T-helper 1 cell (primary cell): Measurements from ENCODE around the gene ANXA3.
"Not testable (repeated sequence)": the region's sequence is repeated elsewhere in the genome, so short reads cannot be mapped to it uniquely, and the experiment has no call there.

Source experiments
- DNase-seq, 5 donors: peaks; one replicate each; pipeline ENCODE4 v3.0.0-alpha.2; 2012 to 2020
- total RNA-seq, 4 donors: gene quantifications; one replicate each; lab custom pipeline; 2026; lab: John Stamatoyannopoulos, UW

Gene ANXA3
- total RNA-seq, result 0 reads per million in 4 donors

DNA sequence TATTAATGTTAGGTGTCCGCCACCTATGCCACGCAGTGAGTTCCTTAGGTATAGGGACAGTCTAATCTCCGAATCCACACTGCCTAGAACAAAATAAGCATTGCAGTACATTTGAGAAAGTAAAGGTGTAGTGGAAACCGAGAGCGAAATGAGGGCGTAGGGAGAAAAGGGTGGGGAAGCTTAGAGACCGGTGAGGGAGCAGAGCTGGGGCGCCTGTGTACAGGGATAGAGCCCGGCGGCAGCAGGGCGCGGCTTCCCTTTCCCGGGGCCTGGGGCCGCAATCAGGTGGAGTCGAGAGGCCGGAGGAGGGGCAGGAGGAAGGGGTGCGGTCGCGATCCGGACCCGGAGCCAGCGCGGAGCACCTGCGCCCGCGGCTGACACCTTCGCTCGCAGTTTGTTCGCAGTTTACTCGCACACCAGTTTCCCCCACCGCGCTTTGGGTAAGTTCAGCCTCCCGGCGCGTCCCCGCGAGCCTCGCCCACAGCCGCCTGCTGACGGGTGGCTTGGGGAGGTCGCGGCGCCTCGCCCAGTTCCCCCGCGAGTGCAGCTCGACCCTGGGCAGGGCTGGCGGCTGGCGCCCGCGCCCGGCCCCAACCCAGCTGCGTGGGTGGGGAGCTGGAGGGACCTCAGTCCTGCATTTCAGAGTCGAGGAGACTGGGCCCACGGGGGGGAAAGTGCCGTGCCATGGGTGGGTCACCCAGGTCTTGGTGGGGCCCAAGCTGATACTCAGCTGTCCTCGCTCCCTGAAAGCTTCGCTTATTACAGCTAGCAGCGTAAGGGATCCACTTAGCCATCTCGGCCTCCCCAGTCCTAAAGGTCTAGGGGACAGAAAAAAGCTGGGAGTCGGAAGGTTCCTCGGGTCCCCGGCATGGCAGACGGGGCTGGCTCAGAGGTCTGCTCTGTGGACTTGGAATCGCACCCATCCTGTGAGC, at the start of gene ANXA3:
Gene ANXA3, plus strand, starts transcription at position 351 of the 932 bp plus-strand sequence. CDS start 2,704 bp downstream, outside the sequence.
- peak in 1 of 5 donors; percentile 12 for DNase-seq

- not testable (repeated sequence) for DNase-seq
These were observed 45.3 kb upstream of the ANXA3 start for GRCh38 chr4:78506260-78506659.

DNA sequence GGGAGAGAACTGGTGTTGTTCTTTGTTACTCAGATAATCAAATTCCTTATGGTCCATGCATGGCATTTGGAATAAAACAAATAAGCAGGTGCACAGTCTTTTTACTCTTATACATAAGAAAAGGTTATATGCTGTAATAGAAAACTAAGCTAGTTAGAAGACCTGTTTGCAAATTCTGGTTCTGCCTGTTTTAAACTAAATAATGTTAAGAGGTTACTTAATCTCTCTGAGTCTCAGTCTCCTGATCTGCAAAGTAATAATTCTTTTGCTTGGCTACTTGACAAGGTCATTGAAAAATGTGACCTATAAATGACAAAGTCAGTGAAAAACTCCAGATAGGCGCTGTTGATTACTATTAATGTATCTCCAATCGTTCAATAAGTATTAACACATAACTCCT, 42.5 kb upstream of the ANXA3 start:
- DNase-seq, result no peak

GRCh38 chr4:78510108-78510507, 41.5 kb upstream of the ANXA3 start:
- DNase-seq, result no peak

- no peak for DNase-seq
These were observed 40.9 kb upstream of the ANXA3 start for GRCh38 chr4:78510681-78511080.

- DNase-seq, result no peak
These were observed 39.1 kb upstream of the ANXA3 start for GRCh38 chr4:78512357-78512920.

DNA sequence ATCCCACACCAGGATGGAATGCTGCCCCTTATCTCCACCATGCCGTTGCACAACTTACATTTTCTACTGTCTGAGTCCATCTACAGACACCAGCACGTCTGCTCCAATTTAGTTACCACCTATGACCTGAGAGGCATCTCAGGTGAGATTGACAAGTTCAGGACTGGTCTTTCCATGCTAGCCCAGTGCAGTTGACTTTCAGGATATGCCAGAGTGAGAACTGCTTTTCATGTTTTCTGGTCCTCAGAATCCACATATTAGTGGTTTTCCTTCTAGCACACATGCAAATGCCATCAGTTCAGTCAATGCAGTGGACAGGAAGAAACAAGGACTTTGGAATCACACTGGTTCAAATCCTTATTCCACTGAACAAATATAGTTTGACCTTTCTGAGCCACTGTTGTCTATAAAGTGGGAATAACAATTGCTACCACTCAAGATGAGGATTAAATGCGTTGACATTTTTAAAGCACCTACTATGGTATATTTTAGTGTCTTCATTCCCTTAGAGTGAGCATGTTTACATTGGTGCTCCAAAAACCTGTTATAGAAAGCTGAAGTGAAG, 38.1 kb upstream of the ANXA3 start:
- DNase-seq, result no peak

DNA sequence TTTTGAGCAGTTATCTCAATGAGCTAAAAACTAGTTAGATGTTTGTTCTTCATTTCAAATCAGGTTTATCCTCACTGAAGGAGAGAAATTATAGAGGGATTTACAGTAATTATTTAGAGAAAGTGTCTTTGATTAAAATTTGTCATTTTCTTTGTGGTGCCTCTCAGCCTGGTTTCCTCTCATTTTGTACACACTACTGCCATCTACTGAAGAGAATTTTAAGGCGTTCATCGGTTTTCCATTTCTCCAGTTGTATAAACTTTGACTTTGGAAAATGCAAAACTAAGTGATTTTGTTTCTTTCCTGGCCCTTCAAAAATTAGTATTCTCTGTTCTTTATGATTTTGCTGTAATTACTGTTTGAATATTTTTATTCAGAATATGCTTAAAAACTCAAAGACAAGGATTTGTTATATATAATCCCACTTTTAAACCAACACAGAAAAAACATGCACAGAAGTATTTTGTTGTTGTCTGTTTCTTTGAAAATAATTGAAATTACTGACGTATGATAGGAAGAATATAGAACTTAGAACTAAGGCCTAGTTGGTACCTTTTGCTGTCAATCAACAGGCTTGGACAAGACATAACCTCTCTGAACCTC, 34.4 kb upstream of the ANXA3 start:
- no peak for DNase-seq

- DNase-seq, result no peak
These were observed 33.0 kb upstream of the ANXA3 start for GRCh38 chr4:78518561-78518960.

- DNase-seq, result no peak
These were observed 31.6 kb upstream of the ANXA3 start for GRCh38 chr4:78519962-78520361.

GRCh38 chr4:78520808-78521226, 30.8 kb upstream of the ANXA3 start:
- DNase-seq, result no peak

DNA sequence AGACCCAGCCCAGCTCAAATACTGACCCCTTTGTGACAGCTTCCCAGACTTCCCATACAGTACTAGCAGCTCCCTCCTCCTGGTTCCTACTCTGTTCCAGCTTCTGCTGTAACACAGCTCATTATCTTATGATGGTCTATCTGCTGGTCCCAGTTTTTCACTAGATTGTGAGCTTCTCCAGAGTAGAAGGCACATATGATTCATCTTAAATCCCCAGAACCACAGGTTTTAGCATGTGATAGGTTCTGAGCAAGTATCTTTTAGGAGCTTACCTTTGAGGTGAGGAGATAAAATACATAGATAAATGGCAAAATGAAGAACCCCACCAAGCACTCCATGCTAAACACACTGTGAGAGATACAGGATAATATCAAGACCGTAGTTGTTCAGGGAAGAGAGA, 27.6 kb upstream of the ANXA3 start:
- DNase-seq, result no peak

- no peak for DNase-seq
These were observed 26.0 kb upstream of the ANXA3 start for GRCh38 chr4:78525559-78525958.

GRCh38 chr4:78527103-78527502, 24.5 kb upstream of the ANXA3 start:
- DNase-seq, result no peak

- no peak for DNase-seq
These were observed 24.0 kb upstream of the ANXA3 start for GRCh38 chr4:78527555-78527954.

DNA sequence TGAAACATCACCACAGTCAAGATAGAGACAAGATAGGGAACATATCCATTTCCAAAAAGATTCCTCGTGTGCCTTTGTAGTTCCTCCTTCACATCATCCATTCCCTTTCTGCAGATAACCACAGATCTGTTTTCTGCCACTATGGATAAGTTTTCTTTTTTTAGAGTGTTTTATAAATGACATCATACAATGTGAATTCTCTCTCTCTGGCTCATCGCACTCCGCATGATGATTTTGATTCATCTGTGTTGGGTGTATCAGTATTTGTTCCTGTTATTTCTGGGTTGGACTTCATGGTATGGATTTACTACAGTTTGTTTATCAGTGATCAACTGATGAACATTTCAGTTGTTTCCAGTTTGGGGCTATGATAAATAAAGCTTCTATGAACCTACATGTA, 23.2 kb upstream of the ANXA3 start:
- no peak for DNase-seq

GRCh38 chr4:78529569-78530209, 21.9 kb upstream of the ANXA3 start:
- DNase-seq, result no peak

- no peak for DNase-seq
These were observed 19.5 kb upstream of the ANXA3 start for GRCh38 chr4:78532046-78532445.

DNA sequence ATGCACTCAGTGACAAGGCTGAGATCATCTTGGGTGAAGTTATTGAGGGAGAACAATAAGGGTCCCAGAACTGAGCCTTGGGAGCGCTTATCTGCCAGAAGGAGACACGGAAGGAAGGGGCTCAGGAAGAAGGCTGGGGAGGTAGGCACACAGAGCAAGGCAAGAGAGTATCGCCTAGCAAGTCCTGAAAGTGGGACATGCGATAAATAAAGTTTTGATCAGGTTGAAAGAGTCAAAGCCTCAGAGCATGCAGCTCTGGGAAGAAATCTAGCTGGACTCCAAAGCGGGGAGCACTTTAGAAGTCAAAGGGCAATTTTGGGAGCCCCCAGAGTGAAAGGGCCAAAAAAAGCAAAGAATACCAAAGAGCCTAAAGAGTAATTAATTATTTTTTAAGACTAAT, 17.7 kb upstream of the ANXA3 start:
- no peak for DNase-seq

DNA sequence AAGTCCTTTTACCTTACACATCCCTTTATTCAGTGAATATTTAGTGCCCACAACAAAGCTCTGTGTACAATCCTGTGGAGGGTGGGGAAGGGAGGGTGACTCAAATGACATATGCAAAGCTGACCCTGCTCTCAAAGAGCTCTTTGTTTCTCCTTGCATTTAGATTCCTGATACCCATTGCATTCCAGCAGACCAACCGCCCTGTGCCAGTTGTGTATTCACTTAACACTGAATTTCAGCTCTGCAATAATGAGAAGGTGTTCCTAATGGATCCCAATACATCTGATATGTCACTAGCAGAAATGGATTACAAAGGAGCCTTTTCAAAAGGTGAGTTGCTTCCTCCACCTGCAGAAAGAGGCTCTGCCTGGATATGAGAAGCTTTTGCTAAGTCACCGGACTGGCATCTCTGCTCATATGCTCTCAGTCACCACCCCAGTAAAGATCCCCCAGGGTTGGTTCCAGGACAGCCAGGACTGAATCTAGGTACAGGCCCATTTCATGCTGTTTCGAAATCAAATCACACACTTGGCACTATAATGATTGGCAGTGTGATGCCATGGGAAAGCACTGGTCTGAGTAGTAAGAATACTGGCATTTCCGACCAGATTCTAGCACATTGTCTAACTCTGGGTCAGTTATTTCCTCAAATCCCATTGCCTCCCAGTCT, 17.1 kb upstream of the ANXA3 start:
- no peak for DNase-seq

DNA sequence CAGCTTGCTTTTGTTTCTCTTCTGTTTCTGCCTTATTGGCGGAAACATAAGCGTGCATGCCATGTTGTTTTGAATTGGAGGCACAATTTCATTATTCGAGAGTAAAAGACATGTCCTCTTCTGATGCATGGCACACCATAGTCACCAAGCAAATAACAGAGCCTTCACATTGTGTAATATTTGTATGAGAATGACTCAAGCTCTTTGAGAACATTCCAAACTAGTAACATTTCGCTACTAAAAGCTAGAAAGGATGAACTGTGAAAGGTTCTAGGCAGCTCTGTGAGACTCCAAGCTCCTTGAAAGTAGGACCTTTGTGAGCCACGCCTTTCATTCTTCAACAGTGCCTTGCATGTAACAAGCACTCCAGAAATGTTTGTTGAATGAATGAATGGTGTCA, 9.2 kb upstream of the ANXA3 start:
- DNase-seq, result no peak

DNA sequence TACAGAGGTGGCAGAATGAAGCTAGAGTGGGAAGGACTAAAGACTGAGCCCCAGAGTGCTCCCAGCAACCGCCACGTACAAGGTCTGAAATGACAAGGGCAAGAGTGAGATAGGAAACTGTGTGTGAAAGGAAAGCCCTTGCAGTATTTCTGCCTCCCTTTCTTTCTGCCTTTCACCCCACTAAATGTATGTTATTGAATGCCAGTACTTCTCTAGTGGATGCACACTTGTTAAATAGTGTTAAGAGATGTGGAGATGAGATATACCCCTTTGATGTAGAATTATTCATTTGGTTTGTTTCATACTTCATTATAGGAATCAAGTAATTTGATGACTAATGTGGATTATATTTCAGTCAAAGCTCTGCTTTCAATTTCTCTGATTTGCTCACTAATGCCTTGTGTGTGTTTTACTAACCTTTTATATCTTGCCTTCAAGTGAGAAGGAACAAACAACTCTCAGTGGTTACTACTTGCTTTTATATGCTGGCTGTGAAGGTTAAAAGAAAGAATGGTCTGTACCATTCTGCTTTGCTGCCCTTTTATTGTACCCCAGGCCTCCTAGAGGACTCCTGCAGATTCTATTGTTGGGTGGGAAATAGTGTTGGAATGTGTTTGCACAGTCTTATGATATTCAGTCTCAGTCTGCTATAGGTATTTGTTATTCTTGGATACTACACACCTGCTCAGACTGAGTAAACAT, 8.0 kb upstream of the ANXA3 start:
- no peak for DNase-seq
